ENCODE results near the gene CHRNB2. TPM values are rescaled to one million over a fixed set of nuclear protein-coding genes. Genes with fewer than 3 reads are reported as not detected.

Gene CHRNB2
- polyA plus RNA-seq, 1 donor, result 0.53 TPM

GRCh38 chr1:154581766-154582165, 14.2 kb downstream of the CHRNB2 start:
- DNase-seq, result no peak

GRCh38 chr1:154582885-154583284, 15.3 kb downstream of the CHRNB2 start:
- DNase-seq, result no peak

- no peak for DNase-seq
Measured at GRCh38 chr1:154583773-154584172, 16.2 kb downstream of the CHRNB2 start.

GRCh38 chr1:154584267-154584994, 16.9 kb downstream of the CHRNB2 start:
- DNase-seq, result no peak

- no peak for DNase-seq
Measured at GRCh38 chr1:154586231-154586630, 18.7 kb downstream of the CHRNB2 start.

- no peak for DNase-seq
Measured at GRCh38 chr1:154586641-154587040, 19.1 kb downstream of the CHRNB2 start.

GRCh38 chr1:154589780-154590179, 22.2 kb downstream of the CHRNB2 start:
- DNase-seq, result no peak

- DNase-seq, result no peak
Measured at GRCh38 chr1:154590756-154591155, 23.2 kb downstream of the CHRNB2 start.

- no peak for DNase-seq
Measured at GRCh38 chr1:154591206-154591605, 23.6 kb downstream of the CHRNB2 start.

- no peak for DNase-seq
Measured at GRCh38 chr1:154593390-154593789, 25.8 kb downstream of the CHRNB2 start.

GRCh38 chr1:154594811-154595210, 27.2 kb downstream of the CHRNB2 start:
- no peak for DNase-seq

GRCh38 chr1:154595621-154596020, 28.0 kb downstream of the CHRNB2 start:
- no peak for DNase-seq

- DNase-seq, result no peak
Measured at GRCh38 chr1:154598871-154599635, 31.5 kb downstream of the CHRNB2 start.

GRCh38 chr1:154599658-154600057, 32.1 kb downstream of the CHRNB2 start:
- DNase-seq, result no peak

- no peak for DNase-seq
Measured at GRCh38 chr1:154603317-154603716, 35.7 kb downstream of the CHRNB2 start.

- DNase-seq, result no peak
Measured at GRCh38 chr1:154605534-154605933, 38.0 kb downstream of the CHRNB2 start.

- DNase-seq, result no peak
Measured at GRCh38 chr1:154607106-154607608, 39.6 kb downstream of the CHRNB2 start.

GRCh38 chr1:154607609-154608396, 40.2 kb downstream of the CHRNB2 start, which contains the start of gene ADAR:
ADAR (minus strand) TSS chr1:154608186; CDS start chr1:154608006, 180 bp downstream.
- peak; percentile 93 for DNase-seq

- peak; percentile 54 for DNase-seq
Measured at GRCh38 chr1:154608397-154609270, 41.1 kb downstream of the CHRNB2 start.

- DNase-seq, result no peak
Measured at GRCh38 chr1:154609398-154610380, 42.1 kb downstream of the CHRNB2 start.

All from left kidney (tissue), 2 donors.